GM21528 (cell line): ENCODE measurements around the gene KLK6.
"Not testable (repeated sequence)": the region's sequence is repeated elsewhere in the genome, so short reads cannot be mapped to it uniquely, and the experiment has no call there.

Source experiments
- ATAC-seq: cut with Tn5 transposase; IDR thresholded peaks from one replicate; pipeline ENCODE4 v1.9.1; 2021; ENCODE audit warnings: mild to moderate bottlenecking, moderate library complexity; ENCODE audit not compliant: unreplicated experiment, low FRiP score

Gene KLK6

GRCh38 chr19:50994129-50994528 lies 24.7 kb upstream of the KLK6 start:
- ATAC-seq, result no peak

GRCh38 chr19:50992666-50993035 lies 23.3 kb upstream of the KLK6 start:
- no peak for ATAC-seq

GRCh38 chr19:50984416-50984815 lies 15.0 kb upstream of the KLK6 start:
- ATAC-seq, result not testable (repeated sequence)

GRCh38 chr19:50983625-50984292 lies 14.4 kb upstream of the KLK6 start, which contains the start of gene KLK7:
KLK7 (minus strand) TSS chr19:50983917; CDS start chr19:50982399, 1,518 bp downstream.
- ATAC-seq, result no peak

- no peak for ATAC-seq
These were observed 12.8 kb upstream of the KLK6 start for GRCh38 chr19:50982186-50982585.

GRCh38 chr19:50981587-50982146 lies 12.3 kb upstream of the KLK6 start:
- no peak for ATAC-seq

GRCh38 chr19:50980208-50980607 lies 10.8 kb upstream of the KLK6 start:
- ATAC-seq, result no peak

- no peak for ATAC-seq
These were observed 10.4 kb upstream of the KLK6 start for GRCh38 chr19:50979758-50980157.

- no peak for ATAC-seq
These were observed 9.5 kb upstream of the KLK6 start for GRCh38 chr19:50978772-50979390.

GRCh38 chr19:50977626-50978025 lies 8.2 kb upstream of the KLK6 start:
- ATAC-seq, result no peak

GRCh38 chr19:50975766-50976165 lies 6.4 kb upstream of the KLK6 start:
- no peak for ATAC-seq

GRCh38 chr19:50974702-50975556 lies 5.5 kb upstream of the KLK6 start:
- no peak for ATAC-seq

GRCh38 chr19:50972795-50973376 lies 3.5 kb upstream of the KLK6 start:
- ATAC-seq, result no peak

GRCh38 chr19:50969810-50970209 lies 419 bp upstream of the KLK6 start:
- ATAC-seq, result not testable (repeated sequence)

GRCh38 chr19:50968716-50969412 lies 527 bp downstream of the KLK6 start:
- no peak for ATAC-seq

- no peak for ATAC-seq
These were observed 1.3 kb downstream of the KLK6 start for GRCh38 chr19:50967929-50968715.

GRCh38 chr19:50964266-50964665 lies 5.1 kb downstream of the KLK6 start:
- ATAC-seq, result no peak

- no peak for ATAC-seq
These were observed 6.0 kb downstream of the KLK6 start for GRCh38 chr19:50963381-50963780.

- no peak for ATAC-seq
These were observed 7.1 kb downstream of the KLK6 start for GRCh38 chr19:50962245-50962644.
